DOHH2 (cell line): ENCODE results near the gene ABI3BP.

Source experiments
- H3F3A ChIP-seq: fragments of 200-600 bp; sonication (generic), shearing (Covaris generic); 2 replicates; pipeline ENCODE4 v1.6.0; 2016; ENCODE audit warnings: antibody characterized with exemption, mild to moderate bottlenecking; ENCODE audit not compliant: control insufficient read depth, insufficient read depth
- H3K27ac ChIP-seq: fragments of 200-600 bp; sonication (generic); 2 replicates; pipeline ENCODE4 v1.5.1; 2014; ENCODE audit warnings: low read depth, mild to moderate bottlenecking, low read length, moderate library complexity
- H3K27me3 ChIP-seq: fragments of 200-600 bp; sonication (generic); 2 replicates; pipeline ENCODE4 v1.6.1; 2014; ENCODE audit warnings: mild to moderate bottlenecking, low read length, mixed read lengths; ENCODE audit not compliant: control insufficient read depth
- H3K36me3 ChIP-seq: fragments of 200-600 bp; sonication (generic); 2 replicates; pipeline ENCODE4 v1.6.1; 2014; ENCODE audit warnings: mild to moderate bottlenecking, low read length, moderate library complexity, mixed read lengths; ENCODE audit not compliant: control insufficient read depth
- H3K4me1 ChIP-seq: fragments of 200-600 bp; sonication (generic); 2 replicates; pipeline ENCODE4 v1.6.1; 2014; ENCODE audit warnings: mild to moderate bottlenecking, low read length, mixed read lengths; ENCODE audit not compliant: control insufficient read depth
- H3K4me2 ChIP-seq: fragments of 200-600 bp; sonication (generic); 2 replicates; pipeline ENCODE4 v1.6.0; 2014; ENCODE audit warnings: mild to moderate bottlenecking, low read length, moderate library complexity
- H3K4me3 ChIP-seq: fragments of 200-600 bp; sonication (generic); 2 replicates; pipeline ENCODE4 v1.5.1; 2014; ENCODE audit warnings: mild to moderate bottlenecking, low read length, mixed read lengths
- H3K79me2 ChIP-seq: fragments of 200-600 bp; sonication (generic); 2 replicates; pipeline ENCODE4 v1.6.1; 2014; ENCODE audit warnings: mild to moderate bottlenecking, low read length, mixed read lengths; ENCODE audit not compliant: control insufficient read depth
- H3K9me2 ChIP-seq: fragments of 200-600 bp; sonication (generic); replicated peaks from 2 replicates; pipeline ENCODE4 v1.6.1; 2014; ENCODE audit warnings: mild to moderate bottlenecking, low read length, mixed read lengths; ENCODE audit not compliant: control insufficient read depth
- H3K9me3 ChIP-seq: fragments of 200-600 bp; sonication (generic); 2 replicates; pipeline ENCODE4 v1.6.1; 2014; ENCODE audit warnings: antibody characterized with exemption, low read length, mixed read lengths; ENCODE audit not compliant: control insufficient read depth, insufficient read depth
- H4K20me1 ChIP-seq: fragments of 200-600 bp; sonication (generic); 2 replicates; pipeline ENCODE4 v1.6.0; 2014; ENCODE audit warnings: low read depth, mild to moderate bottlenecking, antibody characterized with exemption, low read length, moderate library complexity; ENCODE audit not compliant: control insufficient read depth, insufficient read depth
- CTCF ChIP-seq: fragments of 200-600 bp; sonication (generic); IDR thresholded peaks from one replicate; pipeline ENCODE4 v1.5.1; 2014; ENCODE audit warnings: antibody characterized with exemption, mild to moderate bottlenecking, low read depth, low read length; ENCODE audit not compliant: poor library complexity, severe bottlenecking
- EZH2phosphoT487 ChIP-seq: fragments of 200-600 bp; sonication (generic); IDR thresholded peaks from 2 replicates; pipeline ENCODE4 v1.6.1; 2017; ENCODE audit warnings: borderline replicate concordance, mild to moderate bottlenecking, antibody characterized with exemption, low read length, moderate library complexity, mixed read lengths

Gene ABI3BP

DNA sequence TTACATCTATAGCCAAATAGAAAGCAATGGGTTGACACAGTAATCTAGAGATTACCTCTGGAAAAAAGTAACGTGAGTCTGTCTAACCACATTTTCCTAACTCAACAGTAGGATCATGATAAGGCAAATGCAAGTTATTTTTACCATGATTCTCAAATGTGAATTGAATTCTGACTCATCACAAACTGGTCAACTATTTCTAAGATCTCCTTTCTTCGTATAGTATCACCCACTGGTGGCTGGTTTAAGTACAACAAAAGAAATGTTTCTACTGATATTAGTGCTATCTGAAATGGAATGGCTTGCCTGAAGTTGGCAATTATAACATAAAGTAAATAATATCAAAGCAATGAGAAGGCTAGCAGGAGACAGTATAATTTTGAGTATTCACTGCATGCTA, 102.2 kb downstream of the ABI3BP start:
- Histone ChIP-seq H4K20me1 (no peaks in the 10 kb centered on the region), H3K79me2 (no peaks in the 10 kb centered on the region), H3K9me3 (no peaks in the 10 kb centered on the region), H3K36me3 (no peaks in the 10 kb centered on the region), H3K27me3 (no peaks in the 10 kb centered on the region), H3K4me2 (no peak overlapping the region), H3K4me3 (no peak overlapping the region), H3K9me2 (no peaks in the 10 kb centered on the region), H3F3A (no peaks in the 10 kb centered on the region), H3K4me1 (no peaks in the 10 kb centered on the region), H3K27ac (no peak overlapping the region)
- TF ChIP-seq EZH2phosphoT487 (no peak), CTCF (no peak)

DNA sequence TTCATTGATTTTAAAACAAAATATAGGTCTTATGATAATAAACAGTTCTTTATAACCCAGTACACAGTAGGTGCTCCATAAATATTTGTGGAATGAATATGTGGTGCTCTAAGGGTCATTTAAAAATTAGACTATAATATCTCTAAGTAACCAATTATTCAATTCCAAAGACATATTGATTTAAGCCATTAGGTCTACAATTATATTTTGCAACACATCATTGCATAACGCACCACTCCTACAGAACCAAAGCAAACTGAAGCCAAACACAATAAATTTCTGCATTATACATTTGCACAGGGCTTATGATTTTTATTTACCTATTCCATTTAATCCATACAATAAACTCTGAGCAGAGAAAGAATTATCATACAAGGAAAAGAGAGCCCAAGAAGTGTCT, 104.3 kb downstream of the ABI3BP start:
- H3K9me3 ChIP-seq: no peaks in the 10 kb centered on the region
- H3F3A ChIP-seq: no peaks in the 10 kb centered on the region
- H3K4me3 ChIP-seq: no peak overlapping the region
- H3K9me2 ChIP-seq: no peaks in the 10 kb centered on the region
- H3K79me2 ChIP-seq: no peaks in the 10 kb centered on the region
- H4K20me1 ChIP-seq: no peaks in the 10 kb centered on the region
- H3K4me2 ChIP-seq: no peak overlapping the region
- no peaks in the 10 kb centered on the region for H3K27me3 ChIP-seq
- H3K4me1 ChIP-seq: no peaks in the 10 kb centered on the region
- no peaks in the 10 kb centered on the region for H3K36me3 ChIP-seq
- H3K27ac ChIP-seq: no peak overlapping the region
- TF ChIP-seq EZH2phosphoT487 (no peak), CTCF (no peak)

- Histone ChIP-seq H3K36me3 (no peaks in the 10 kb centered on the region), H3F3A (no peaks in the 10 kb centered on the region), H3K27me3 (no peaks in the 10 kb centered on the region), H3K9me2 (no peaks in the 10 kb centered on the region), H3K4me3 (no peak overlapping the region), H4K20me1 (no peaks in the 10 kb centered on the region), H3K79me2 (no peaks in the 10 kb centered on the region), H3K9me3 (no peaks in the 10 kb centered on the region), H3K27ac (no peak overlapping the region), H3K4me1 (no peaks in the 10 kb centered on the region), H3K4me2 (no peak overlapping the region)
- TF ChIP-seq CTCF (no peak), EZH2phosphoT487 (no peak)
Measured at GRCh38 chr3:100882571-100882984, 110.6 kb downstream of the ABI3BP start.

GRCh38 chr3:100880845-100881244, 112.4 kb downstream of the ABI3BP start:
- H3K27me3 ChIP-seq: no peaks in the 10 kb centered on the region
- H3K79me2 ChIP-seq: no peaks in the 10 kb centered on the region
- no peaks in the 10 kb centered on the region for H3K4me1 ChIP-seq
- H3K4me3 ChIP-seq: no peak overlapping the region
- no peaks in the 10 kb centered on the region for H3F3A ChIP-seq
- no peak overlapping the region for H3K27ac ChIP-seq
- no peaks in the 10 kb centered on the region for H3K9me2 ChIP-seq
- H4K20me1 ChIP-seq: no peaks in the 10 kb centered on the region
- no peak for TF ChIP-seq CTCF
- TF ChIP-seq EZH2phosphoT487: no peak
- H3K36me3 ChIP-seq: no peaks in the 10 kb centered on the region
- no peak overlapping the region for H3K4me2 ChIP-seq
- no peaks in the 10 kb centered on the region for H3K9me3 ChIP-seq
